ENCODE results near the gene NPPA.

NPPA gene

DNA sequence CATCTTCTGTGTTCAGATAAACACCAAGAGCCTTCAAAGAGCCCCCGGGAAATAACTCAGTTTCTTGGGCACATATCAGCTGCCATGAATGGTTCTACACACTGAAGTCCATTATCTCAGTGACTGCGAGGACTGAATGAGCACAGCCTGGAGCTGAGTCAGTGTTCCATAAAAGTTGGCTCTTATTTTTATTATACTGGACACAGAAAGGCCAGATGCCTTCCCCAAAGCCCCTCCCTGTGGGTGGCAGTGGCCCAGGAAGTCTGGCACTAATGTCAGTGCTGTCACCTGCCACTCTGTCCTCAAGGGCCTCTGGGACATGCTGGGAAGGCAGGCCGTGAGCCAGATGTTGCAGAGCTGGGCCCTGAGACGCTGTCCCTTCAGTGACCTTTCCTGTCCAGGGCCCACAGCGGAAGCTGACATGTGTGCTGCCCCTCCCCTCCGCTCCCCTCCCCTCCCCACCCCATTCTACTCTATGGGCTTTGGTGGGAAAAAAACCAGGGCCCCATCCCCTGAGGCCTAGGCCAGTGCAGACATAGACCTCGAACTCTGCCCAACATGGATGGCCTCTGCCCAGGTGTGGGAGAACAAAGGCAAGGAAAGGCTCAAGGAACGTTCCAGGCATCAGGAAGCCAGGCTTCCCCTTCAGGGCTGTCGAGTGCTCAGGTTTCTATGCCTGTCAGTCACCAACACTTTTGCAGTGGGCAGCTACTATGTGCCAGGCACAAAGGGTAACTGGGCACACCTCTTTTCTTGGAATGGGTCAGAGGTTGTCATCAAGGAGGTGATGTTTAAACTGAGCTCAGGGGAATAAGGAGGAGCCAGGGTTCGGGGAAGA lies 33.5 kb upstream of the NPPA start:
- Mint-ChIP-seq H3K4me3 (no peak overlapping the region), H3K27me3 (ENCODE audit: low read depth) (peaks cover 7% of the 10 kb centered on the region), H3K36me3 (ENCODE audit: low read depth) (no peaks in the 10 kb centered on the region), H3K27ac (peak overlapping the region in 2 of 3 experiments; percentile 26 to 41), H3K9me3 (no peaks in the 10 kb centered on the region), H3K4me1 (peaks cover 23% of the 10 kb centered on the region)
- TF ChIP-seq, protein P1, sequence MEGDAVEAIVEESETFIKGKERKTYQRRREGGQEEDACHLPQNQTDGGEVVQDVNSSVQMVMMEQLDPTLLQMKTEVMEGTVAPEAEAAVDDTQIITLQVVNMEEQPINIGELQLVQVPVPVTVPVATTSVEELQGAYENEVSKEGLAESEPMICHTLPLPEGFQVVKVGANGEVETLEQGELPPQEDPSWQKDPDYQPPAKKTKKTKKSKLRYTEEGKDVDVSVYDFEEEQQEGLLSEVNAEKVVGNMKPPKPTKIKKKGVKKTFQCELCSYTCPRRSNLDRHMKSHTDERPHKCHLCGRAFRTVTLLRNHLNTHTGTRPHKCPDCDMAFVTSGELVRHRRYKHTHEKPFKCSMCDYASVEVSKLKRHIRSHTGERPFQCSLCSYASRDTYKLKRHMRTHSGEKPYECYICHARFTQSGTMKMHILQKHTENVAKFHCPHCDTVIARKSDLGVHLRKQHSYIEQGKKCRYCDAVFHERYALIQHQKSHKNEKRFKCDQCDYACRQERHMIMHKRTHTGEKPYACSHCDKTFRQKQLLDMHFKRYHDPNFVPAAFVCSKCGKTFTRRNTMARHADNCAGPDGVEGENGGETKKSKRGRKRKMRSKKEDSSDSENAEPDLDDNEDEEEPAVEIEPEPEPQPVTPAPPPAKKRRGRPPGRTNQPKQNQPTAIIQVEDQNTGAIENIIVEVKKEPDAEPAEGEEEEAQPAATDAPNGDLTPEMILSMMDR (IDR thresholded peaks at IDR 0.05; ENCODE audit: unreplicated experiment in 3 of 3), result no peak

DNA sequence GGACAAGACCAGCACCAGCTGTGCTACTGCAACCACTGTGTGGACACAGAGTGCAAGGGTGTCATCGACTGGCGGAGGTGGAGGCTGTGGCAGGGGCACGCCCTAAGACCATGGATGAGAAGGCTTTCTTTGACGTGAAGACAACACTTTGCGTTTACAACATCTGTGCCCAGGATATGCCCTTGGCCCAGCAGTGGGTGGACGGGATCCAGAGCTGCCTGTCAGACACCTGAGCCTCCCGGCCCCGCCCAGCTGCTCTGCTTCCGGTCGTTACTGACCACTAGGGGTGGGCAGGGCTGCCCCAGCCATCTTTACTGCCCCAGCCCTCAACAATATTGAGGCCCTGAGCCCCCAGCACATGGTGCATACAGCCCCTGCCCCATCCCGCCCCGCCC lies 32.6 kb upstream of the NPPA start:
- H3K9me3 Mint-ChIP-seq, result no peaks in the 10 kb centered on the region
- H3K4me3 Mint-ChIP-seq, result no peak overlapping the region
- H3K27me3 Mint-ChIP-seq (ENCODE audit: low read depth), result peaks cover 4% of the 10 kb centered on the region
- TF ChIP-seq, protein P1 (IDR thresholded peaks at IDR 0.05; ENCODE audit: unreplicated experiment in 3 of 3), result no peak
- peaks cover 23% of the 10 kb centered on the region for H3K4me1 Mint-ChIP-seq
- H3K27ac Mint-ChIP-seq, result no peak overlapping the region
- H3K36me3 Mint-ChIP-seq (ENCODE audit: low read depth), result no peaks in the 10 kb centered on the region

GRCh38 chr1:11879311-11880180 lies 32.0 kb upstream of the NPPA start:
- H3K36me3 Mint-ChIP-seq (ENCODE audit: low read depth), result no peaks in the 10 kb centered on the region
- H3K27me3 Mint-ChIP-seq (ENCODE audit: low read depth), result peaks cover 4% of the 10 kb centered on the region
- H3K27ac Mint-ChIP-seq, result no peak overlapping the region
- H3K4me1 Mint-ChIP-seq, result peaks cover 23% of the 10 kb centered on the region
- H3K9me3 Mint-ChIP-seq, result no peaks in the 10 kb centered on the region
- H3K4me3 Mint-ChIP-seq, result no peak overlapping the region
- TF ChIP-seq, protein P1 (IDR thresholded peaks at IDR 0.05; ENCODE audit: unreplicated experiment in 3 of 3), result no peak

- Mint-ChIP-seq H3K36me3 (ENCODE audit: low read depth) (no peaks in the 10 kb centered on the region), H3K4me3 (no peak overlapping the region), H3K27ac (no peak overlapping the region), H3K9me3 (no peaks in the 10 kb centered on the region), H3K27me3 (ENCODE audit: low read depth) (peaks cover 4% of the 10 kb centered on the region), H3K4me1 (peaks cover 23% of the 10 kb centered on the region)
- TF ChIP-seq, protein P1 (IDR thresholded peaks at IDR 0.05; ENCODE audit: unreplicated experiment in 3 of 3), result no peak
Measured at GRCh38 chr1:11878891-11879190, 31.3 kb upstream of the NPPA start.

DNA sequence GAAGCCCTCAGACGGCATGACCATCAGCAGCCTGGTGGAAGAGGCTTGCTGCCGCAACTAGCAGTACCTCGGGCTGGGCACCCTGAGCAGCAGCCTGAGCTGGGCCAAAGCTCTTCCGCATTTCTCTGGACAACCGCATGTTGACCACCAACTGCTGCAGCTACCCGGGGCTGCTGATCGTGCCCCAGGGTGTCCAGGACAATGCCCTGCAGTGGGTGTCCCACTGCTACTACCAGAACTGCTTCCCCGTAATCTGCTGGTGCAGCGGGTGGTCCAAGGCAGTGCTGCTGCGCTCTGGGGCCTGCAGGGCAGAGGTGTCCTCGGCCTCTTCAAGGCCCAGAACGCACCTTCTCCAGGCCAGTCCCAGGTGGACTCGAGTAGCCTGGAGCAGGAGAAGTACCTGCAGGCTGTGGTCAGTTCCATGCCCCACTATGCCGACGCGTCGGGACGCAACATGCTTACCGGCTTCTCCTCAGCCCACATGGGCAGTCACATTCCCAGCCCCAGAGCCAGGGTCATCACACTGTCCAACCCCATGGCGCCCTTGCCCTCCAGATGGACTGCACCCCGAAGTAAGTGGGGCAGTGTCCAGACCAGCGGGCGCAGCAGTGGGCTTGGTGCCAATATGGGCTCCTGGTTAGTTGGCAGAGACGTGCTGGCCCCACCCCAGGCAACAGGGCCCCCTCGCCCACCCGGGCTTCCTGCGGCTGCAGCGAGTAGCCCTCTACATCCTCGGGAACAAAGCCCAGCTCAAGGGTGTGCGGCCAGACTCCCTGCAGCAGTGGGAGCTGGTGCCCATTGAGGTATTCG lies 30.7 kb upstream of the NPPA start:
- Mint-ChIP-seq H3K36me3 (ENCODE audit: low read depth) (no peaks in the 10 kb centered on the region), H3K27me3 (ENCODE audit: low read depth) (peaks cover 4% of the 10 kb centered on the region), H3K4me1 (peaks cover 22% of the 10 kb centered on the region), H3K9me3 (no peaks in the 10 kb centered on the region), H3K27ac (no peak overlapping the region), H3K4me3 (no peak overlapping the region)
- TF ChIP-seq, protein P1 (IDR thresholded peaks at IDR 0.05; ENCODE audit: unreplicated experiment in 3 of 3), result no peak
